Measurements from ENCODE around the gene OR51E1. TPM values are rescaled to one million over a fixed set of nuclear protein-coding genes. Genes with fewer than 3 reads are reported as not detected.

Gene OR51E1
- total RNA-seq, 1 donor from 2014 or later = not detected

DNA sequence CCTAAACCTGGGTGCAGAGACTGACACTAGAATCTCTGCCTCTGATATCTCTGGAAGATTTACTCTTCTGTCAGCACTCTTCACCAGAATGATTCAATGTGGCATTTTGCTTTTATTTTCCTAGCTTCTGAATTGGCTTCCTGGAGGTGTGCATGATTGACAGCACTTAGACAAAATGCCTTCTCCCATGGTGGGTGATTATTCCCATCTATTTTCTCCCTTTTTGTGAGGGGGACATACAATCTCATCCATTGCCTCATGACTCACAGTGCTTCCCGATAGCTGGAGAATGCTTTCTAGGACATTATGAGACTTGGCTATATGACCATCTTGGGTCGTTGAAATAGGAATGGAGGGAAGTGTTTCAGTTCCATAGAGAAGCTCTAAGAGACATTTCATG lies 31.8 kb upstream of the OR51E1 start:
- H3K79me2 ChIP-seq (ENCODE audit: insufficient read depth, low read length) = no peaks in the 10 kb centered on the region
- no peak overlapping the region for H3K9ac ChIP-seq (ENCODE audit: low read length)
- H3K4me3 ChIP-seq (ENCODE audit: insufficient read depth, low read depth, low read length) = no peak overlapping the region
- no peaks in the 10 kb centered on the region for H3K9me3 ChIP-seq (ENCODE audit: insufficient read depth, low read depth, low read length)
- H2AFZ ChIP-seq (ENCODE audit: low read depth, low read length) = no peak overlapping the region
- no peak overlapping the region for H3K4me3 Mint-ChIP-seq (ENCODE audit: unreplicated experiment)
- H3K27me3 ChIP-seq (ENCODE audit: insufficient read depth, low read length) = peaks cover 2% of the 10 kb centered on the region
- H3K36me3 Mint-ChIP-seq (ENCODE audit: low read depth, unreplicated experiment) = no peaks in the 10 kb centered on the region
- DNase-seq (ENCODE audit: low read depth) (no peak), FAIRE-seq (no peak)
- no peaks in the 10 kb centered on the region for H4K20me1 ChIP-seq (ENCODE audit: insufficient read depth, low read length)
- H3K27me3 Mint-ChIP-seq (ENCODE audit: low read depth, unreplicated experiment) = no peaks in the 10 kb centered on the region
- no peaks in the 10 kb centered on the region for H3K36me3 ChIP-seq (ENCODE audit: insufficient read depth, low read length)
- H3K4me1 Mint-ChIP-seq (ENCODE audit: low read depth, unreplicated experiment) = peaks cover 3% of the 10 kb centered on the region
- H3K4me1 ChIP-seq (ENCODE audit: insufficient read depth, low read length) = peaks cover 2% of the 10 kb centered on the region
- H3K4me2 ChIP-seq (ENCODE audit: low read length) = no peak overlapping the region
- H3K9me3 Mint-ChIP-seq (ENCODE audit: unreplicated experiment) = no peaks in the 10 kb centered on the region
- H3K27ac ChIP-seq (ENCODE audit: low read depth, low read length) = no peak overlapping the region
- no peak for TF ChIP-seq EZH2 (IDR thresholded peaks at IDR 0.05; ENCODE audit: insufficient read depth, low read length)
- TF ChIP-seq, protein P1, sequence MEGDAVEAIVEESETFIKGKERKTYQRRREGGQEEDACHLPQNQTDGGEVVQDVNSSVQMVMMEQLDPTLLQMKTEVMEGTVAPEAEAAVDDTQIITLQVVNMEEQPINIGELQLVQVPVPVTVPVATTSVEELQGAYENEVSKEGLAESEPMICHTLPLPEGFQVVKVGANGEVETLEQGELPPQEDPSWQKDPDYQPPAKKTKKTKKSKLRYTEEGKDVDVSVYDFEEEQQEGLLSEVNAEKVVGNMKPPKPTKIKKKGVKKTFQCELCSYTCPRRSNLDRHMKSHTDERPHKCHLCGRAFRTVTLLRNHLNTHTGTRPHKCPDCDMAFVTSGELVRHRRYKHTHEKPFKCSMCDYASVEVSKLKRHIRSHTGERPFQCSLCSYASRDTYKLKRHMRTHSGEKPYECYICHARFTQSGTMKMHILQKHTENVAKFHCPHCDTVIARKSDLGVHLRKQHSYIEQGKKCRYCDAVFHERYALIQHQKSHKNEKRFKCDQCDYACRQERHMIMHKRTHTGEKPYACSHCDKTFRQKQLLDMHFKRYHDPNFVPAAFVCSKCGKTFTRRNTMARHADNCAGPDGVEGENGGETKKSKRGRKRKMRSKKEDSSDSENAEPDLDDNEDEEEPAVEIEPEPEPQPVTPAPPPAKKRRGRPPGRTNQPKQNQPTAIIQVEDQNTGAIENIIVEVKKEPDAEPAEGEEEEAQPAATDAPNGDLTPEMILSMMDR (IDR thresholded peaks at IDR 0.05; ENCODE audit: insufficient read depth, low read depth, low read length) = no peak
- no peak overlapping the region for H3K27ac Mint-ChIP-seq (ENCODE audit: unreplicated experiment)

DNA sequence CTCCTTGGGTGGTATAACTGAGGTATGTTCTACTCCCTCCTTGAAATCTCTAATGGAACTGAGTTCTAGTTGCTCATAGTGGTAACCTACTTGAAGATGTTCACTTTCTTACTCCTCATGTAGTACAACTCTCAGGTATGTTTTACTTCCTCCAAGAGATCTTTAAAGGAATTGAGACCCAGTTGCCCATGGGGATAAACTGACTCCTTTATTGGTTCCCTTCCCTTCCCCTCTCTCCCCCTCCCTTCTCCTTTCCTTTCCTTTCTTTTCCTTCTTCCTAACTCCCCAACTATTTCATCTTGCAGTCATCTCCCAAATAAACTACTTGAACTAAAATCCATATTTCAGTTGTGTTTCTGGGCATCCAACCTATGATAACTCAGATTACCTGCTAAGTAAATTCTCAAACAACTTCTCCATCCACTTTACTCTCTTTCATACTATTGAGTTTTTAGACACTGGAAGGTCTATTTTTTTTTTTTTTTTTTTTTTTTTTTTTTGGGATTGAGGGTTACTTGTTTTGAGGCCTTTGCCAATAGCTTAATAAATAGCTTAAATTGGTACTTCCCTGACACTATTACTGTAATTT lies 27.8 kb upstream of the OR51E1 start:
- Mint-ChIP-seq H3K4me3 (ENCODE audit: unreplicated experiment) (no peak overlapping the region), H3K36me3 (ENCODE audit: low read depth, unreplicated experiment) (no peaks in the 10 kb centered on the region), H3K9me3 (ENCODE audit: unreplicated experiment) (no peaks in the 10 kb centered on the region), H3K27me3 (ENCODE audit: low read depth, unreplicated experiment) (peaks cover 2% of the 10 kb centered on the region), H3K4me1 (ENCODE audit: low read depth, unreplicated experiment) (no peaks in the 10 kb centered on the region), H3K27ac (ENCODE audit: unreplicated experiment) (no peak overlapping the region)
- TF ChIP-seq, protein P1 (IDR thresholded peaks at IDR 0.05; ENCODE audit: insufficient read depth, low read depth, low read length) = no peak
- no peak for TF ChIP-seq EZH2 (IDR thresholded peaks at IDR 0.05; ENCODE audit: insufficient read depth, low read length)
- Histone ChIP-seq H3K27me3 (ENCODE audit: insufficient read depth, low read length) (peaks cover 2% of the 10 kb centered on the region), H3K4me1 (ENCODE audit: insufficient read depth, low read length) (no peaks in the 10 kb centered on the region), H3K79me2 (ENCODE audit: insufficient read depth, low read length) (no peaks in the 10 kb centered on the region), H3K36me3 (ENCODE audit: insufficient read depth, low read length) (no peaks in the 10 kb centered on the region), H2AFZ (ENCODE audit: low read depth, low read length) (no peak overlapping the region), H3K4me3 (ENCODE audit: insufficient read depth, low read depth, low read length) (no peak overlapping the region), H3K27ac (ENCODE audit: low read depth, low read length) (no peak overlapping the region), H4K20me1 (ENCODE audit: insufficient read depth, low read length) (no peaks in the 10 kb centered on the region), H3K9ac (ENCODE audit: low read length) (no peak overlapping the region), H3K9me3 (ENCODE audit: insufficient read depth, low read depth, low read length) (no peaks in the 10 kb centered on the region), H3K4me2 (ENCODE audit: low read length) (no peak overlapping the region)
- no peak for FAIRE-seq
- DNase-seq (ENCODE audit: low read depth) = no peak

DNA sequence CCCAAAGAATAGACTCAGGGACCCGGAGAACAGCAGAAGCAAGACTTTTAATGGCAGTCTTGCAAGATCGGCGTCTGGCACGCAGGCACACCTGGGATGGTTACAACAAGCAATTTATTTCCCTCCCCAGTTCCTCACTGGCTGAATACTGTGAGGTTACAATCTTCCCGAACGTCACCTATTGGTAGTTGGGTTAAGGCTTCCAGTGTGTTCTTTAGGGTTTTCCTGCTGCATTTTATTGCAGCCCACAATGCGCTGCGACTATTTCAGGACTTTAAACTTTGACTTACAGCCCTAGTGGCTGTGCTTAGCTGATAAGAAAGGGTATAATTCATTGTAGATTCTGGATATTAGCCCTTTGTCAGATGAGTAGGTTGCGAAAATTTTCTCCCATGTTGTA lies 24.3 kb upstream of the OR51E1 start:
- TF ChIP-seq EZH2 (IDR thresholded peaks at IDR 0.05; ENCODE audit: insufficient read depth, low read length) = no peak
- TF ChIP-seq, protein P1 (IDR thresholded peaks at IDR 0.05; ENCODE audit: insufficient read depth, low read depth, low read length) = no peak
- H4K20me1 ChIP-seq (ENCODE audit: insufficient read depth, low read length) = no peaks in the 10 kb centered on the region
- H2AFZ ChIP-seq (ENCODE audit: low read depth, low read length) = no peak overlapping the region
- H3K4me2 ChIP-seq (ENCODE audit: low read length) = no peak overlapping the region
- H3K4me1 ChIP-seq (ENCODE audit: insufficient read depth, low read length) = no peaks in the 10 kb centered on the region
- Mint-ChIP-seq H3K36me3 (ENCODE audit: low read depth, unreplicated experiment) (no peaks in the 10 kb centered on the region), H3K4me1 (ENCODE audit: low read depth, unreplicated experiment) (no peaks in the 10 kb centered on the region), H3K27me3 (ENCODE audit: low read depth, unreplicated experiment) (peaks cover 2% of the 10 kb centered on the region), H3K27ac (ENCODE audit: unreplicated experiment) (no peak overlapping the region), H3K9me3 (ENCODE audit: unreplicated experiment) (no peaks in the 10 kb centered on the region), H3K4me3 (ENCODE audit: unreplicated experiment) (no peak overlapping the region)
- no peaks in the 10 kb centered on the region for H3K79me2 ChIP-seq (ENCODE audit: insufficient read depth, low read length)
- H3K9ac ChIP-seq (ENCODE audit: low read length) = no peak overlapping the region
- no peaks in the 10 kb centered on the region for H3K9me3 ChIP-seq (ENCODE audit: insufficient read depth, low read depth, low read length)
- no peak overlapping the region for H3K27ac ChIP-seq (ENCODE audit: low read depth, low read length)
- H3K36me3 ChIP-seq (ENCODE audit: insufficient read depth, low read length) = no peaks in the 10 kb centered on the region
- H3K4me3 ChIP-seq (ENCODE audit: insufficient read depth, low read depth, low read length) = no peak overlapping the region
- no peak for FAIRE-seq
- no peak for DNase-seq (ENCODE audit: low read depth)
- H3K27me3 ChIP-seq (ENCODE audit: insufficient read depth, low read length) = no peaks in the 10 kb centered on the region

All from astrocyte (in vitro differentiated cells and primary cell).